Left ventricle myocardium superior (tissue), 1 donor: ENCODE results near the gene BTN1A1. TPM values are rescaled to one million over a fixed set of nuclear protein-coding genes. Genes with fewer than 3 reads are reported as not detected.
A peak's percentile ranks its signal among the peaks of the same experiment; 100 is the strongest.
"Not testable (repeated sequence)": the region's sequence is repeated elsewhere in the genome, so short reads cannot be mapped to it uniquely, and the experiment has no call there.

Source experiments
- ATAC-seq: fragments of 200-7000 bp; cut with Tn5 transposase; one replicate; pipeline ENCODE4 v1.9.1; 2020; ENCODE audit warnings: mild to moderate bottlenecking, moderate library complexity
- DNase-seq: peaks from one replicate; pipeline ENCODE4 v3.0.0-alpha.2; 2020
- intact Hi-C: fragments of 100-400 bp; cut with micrococcal nuclease; formaldehyde crosslinking; loops from one replicate; pipeline ENCODE4 v1.11.0; 2022
- long read RNA-seq: library from polyadenylated mRNA; unstranded; transcript quantifications from one replicate; pipeline ENCODE4 v2.0.0, GENCODE V29; 2021
- total RNA-seq: library from RNA; stranded (reverse); fragmentation: NEBNext Ultra II Directional; extraction: Animal tissue kit (Norgen Biotek cat#: 25700); gene quantifications from one replicate; pipeline ENCODE4 v1.2.1, GENCODE V29; 2021
- donor health status: DM: no; HTN: yes; CAD: no; lungs with severe emphysema.

The BTN1A1 gene, protein sequence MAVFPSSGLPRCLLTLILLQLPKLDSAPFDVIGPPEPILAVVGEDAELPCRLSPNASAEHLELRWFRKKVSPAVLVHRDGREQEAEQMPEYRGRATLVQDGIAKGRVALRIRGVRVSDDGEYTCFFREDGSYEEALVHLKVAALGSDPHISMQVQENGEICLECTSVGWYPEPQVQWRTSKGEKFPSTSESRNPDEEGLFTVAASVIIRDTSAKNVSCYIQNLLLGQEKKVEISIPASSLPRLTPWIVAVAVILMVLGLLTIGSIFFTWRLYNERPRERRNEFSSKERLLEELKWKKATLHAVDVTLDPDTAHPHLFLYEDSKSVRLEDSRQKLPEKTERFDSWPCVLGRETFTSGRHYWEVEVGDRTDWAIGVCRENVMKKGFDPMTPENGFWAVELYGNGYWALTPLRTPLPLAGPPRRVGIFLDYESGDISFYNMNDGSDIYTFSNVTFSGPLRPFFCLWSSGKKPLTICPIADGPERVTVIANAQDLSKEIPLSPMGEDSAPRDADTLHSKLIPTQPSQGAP
- not detected for total RNA-seq
- long read RNA-seq, result 0 reads

DNA sequence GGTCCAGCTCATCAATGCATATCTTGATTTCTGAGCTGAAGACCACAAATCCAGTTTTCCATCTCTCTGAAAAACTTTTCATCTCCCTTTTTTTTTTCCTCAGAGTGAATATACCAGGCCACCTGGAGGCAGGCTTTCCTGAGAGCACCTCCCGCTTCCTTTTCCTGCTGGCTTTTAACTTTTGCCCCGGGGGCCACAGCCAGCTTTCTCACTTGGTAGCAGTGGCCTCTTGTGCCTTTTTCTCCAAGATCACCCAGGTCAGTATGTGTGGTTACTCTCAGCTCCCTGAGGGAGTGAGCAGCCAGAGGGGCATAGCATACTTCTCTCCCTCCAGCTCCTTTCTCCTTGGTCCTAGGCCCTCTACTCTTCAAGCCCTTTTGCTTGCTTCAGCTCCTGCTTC lies at the start of gene BTN1A1:
BTN1A1 (plus strand) TSS at position 202 of the 400 bp plus-strand sequence. CDS start 984 bp downstream, outside the sequence.
- ATAC-seq, result no peak
- intact Hi-C loops, result no loop called here
- no peak for DNase-seq

DNA sequence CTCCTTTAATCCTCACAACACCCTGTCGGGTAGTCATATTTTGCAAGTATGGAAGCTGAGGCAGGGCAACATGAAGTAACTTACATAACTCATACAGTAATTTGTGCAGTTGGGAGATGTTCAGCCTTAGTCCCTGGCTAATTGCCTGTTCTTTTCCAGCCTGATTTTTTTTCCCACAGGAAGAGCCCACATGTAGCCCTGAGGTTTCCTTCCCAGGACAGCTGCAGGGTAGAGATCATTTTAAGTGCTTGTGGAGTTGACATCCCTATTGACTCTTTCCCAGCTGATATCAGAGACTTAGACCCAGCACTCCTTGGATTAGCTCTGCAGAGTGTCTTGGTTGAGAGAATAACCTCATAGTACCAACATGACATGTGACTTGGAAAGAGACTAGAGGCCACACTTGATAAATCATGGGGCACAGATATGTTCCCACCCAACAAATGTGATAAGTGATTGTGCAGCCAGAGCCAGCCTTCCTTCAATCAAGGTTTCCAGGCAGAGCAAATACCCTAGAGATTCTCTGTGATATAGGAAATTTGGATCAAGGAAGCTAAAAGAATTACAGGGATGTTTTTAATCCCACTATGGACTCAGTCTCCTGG lies 47.4 kb upstream of the BTN1A1 start:
- intact Hi-C loops, result no loop called here
- DNase-seq (no peak), ATAC-seq (peak; percentile 14)

DNA sequence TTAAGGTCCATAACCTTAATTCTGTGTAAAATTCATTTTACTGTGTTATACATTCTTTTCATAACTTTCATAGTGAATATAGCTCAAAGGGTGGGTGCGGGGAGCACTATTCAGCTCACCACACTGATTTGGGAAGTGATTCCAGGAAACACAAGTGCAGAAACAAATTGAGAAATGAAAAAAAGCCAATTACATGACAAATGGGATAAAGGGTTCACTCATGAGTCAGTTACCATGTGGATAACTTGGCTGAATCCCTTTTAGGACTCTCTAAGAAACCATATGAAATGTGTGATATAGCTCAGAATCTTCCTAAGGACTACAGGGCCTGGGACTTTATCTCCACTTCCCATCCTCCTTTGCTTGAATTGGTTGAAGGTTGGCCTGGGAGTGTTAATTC lies 45.5 kb upstream of the BTN1A1 start:
- intact Hi-C loops, result no loop called here
- ATAC-seq, result no peak
- no peak for DNase-seq

DNA sequence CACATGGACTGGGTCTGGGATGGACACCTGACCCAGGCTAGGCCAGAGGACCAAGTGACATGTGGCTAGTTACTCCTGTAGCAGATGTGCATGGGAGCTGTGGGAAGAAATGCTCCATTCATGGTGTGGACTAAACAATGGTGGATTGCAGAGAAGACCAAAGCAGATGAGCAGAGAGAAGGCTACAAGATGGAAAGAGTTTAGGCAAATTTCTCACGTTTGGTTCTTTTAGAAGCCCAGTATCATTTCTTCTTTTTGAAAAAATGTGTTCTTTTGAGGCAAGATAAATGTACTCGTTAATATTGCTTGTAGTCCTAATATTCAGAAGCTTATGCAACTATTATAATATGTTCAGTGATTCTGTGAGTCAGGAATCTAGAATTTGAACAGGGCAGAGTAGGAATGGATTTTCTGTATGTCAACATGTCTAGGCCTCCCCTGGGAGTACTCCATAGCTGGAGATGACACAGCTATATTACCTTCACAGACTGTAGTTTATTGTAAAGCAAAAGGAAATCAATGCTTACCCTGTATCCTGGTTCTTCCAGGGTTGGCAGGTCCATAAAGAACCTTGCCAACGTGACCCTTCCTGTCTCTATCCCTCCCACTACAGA lies 44.6 kb upstream of the BTN1A1 start:
- intact Hi-C loops, result no loop called here
- no peak for DNase-seq
- ATAC-seq, result no peak

DNA sequence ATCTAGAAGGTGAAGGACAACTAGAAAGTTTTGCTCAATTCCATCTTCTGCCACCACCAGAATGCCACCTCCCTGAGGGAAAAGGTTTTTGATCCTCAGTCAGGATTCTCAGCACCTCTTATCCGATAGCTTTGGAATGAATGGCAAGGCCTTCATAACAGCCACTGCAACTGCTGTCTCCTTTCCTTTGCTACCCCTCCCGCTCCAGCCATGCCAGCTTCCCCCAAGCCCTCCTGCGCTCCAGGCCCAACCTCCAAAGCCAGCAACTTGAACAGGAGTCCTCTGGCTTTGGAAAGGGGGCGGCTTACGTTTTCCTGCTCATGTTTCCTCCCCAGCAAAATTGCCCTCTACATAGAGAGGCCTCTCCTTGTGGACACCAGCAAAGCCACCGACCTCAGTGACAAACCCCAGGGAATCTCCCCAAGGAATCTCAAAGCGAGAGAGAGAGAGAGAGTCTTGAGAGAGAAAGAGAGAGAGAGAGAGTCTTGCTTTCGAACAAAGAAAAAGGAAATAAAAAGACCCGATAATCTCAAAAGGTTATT lies 42.8 kb upstream of the BTN1A1 start:
- DNase-seq (peak; percentile 30), ATAC-seq (peak; percentile 68)
- intact Hi-C loops, result no loop called here

DNA sequence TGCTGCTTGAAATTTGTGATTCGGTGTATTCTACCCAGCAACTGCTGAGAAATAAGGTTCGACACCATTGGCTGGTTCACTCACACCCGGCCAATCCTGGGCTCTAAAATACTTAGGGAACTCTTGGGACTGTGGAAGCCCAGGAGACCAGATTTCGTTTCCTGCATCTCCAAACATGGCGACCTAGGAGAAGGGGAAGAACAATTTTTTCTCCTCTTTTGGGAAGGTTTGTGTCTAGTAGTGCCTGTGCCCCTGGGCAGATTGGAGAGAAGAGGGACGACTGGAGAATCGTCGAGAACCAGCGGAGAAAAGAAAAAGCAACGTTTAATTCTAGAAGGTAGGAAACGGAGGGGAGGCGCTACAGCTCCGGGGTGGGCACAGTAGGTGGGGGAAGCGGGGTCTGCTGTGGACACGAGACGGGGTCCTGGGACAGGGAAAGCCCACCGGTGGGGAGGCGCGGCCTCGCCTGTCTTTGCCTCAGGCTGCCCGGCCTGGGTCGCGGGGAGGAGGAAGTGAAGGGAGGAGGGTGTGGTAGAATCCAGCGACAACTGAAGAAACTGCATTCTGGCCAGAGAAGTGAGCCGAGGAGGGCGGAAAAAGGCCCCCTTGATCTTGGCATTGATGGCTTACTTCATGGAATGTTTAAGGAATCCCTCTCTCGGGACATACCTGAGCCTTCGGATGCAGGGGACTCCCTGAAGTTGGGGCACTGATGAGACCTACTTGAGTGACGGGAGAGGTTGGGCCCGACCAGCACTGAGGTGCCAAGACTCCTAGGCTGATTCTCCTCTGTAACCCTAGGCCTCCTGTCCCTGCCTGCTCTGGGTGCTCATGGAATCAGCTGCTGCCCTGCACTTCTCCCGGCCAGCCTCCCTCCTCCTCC lies 42.1 kb upstream of the BTN1A1 start, which contains the start of gene BTN2A1:
BTN2A1 (plus strand) TSS at position 150 of the 883 bp plus-strand sequence; CDS start at position 832, 682 bp downstream.
- intact Hi-C loops, result no loop called here
- DNase-seq (peak; percentile 66), ATAC-seq (peak; percentile 100)

DNA sequence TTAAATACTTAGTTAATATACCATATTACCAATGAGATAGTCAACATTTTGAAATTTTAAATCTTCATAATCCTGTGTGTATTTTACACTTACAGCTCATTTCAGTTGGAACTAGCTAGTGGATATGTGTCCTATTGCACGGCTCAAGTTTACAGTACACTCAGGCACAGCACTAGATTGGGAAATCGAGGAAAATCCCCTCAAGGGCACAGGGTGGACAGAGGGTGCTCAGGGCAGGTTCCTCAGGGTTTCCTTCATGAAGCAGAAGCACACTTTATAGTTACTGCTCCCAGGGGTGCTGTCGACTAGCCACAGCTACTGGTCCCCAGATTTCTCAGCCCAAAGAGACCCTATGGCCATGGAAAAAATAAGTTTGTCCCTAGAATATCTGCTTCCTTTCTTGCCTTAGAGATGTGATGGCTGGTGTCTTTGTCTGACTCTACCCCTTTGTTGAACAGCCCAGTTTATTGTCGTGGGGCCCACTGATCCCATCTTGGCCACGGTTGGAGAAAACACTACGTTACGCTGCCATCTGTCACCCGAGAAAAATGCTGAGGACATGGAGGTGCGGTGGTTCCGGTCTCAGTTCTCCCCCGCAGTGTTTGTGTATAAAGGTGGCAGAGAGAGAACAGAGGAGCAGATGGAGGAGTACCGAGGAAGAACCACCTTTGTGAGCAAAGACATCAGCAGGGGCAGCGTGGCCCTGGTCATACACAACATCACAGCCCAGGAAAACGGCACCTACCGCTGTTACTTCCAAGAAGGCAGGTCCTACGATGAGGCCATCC lies 40.9 kb upstream of the BTN1A1 start:
- DNase-seq (no peak), ATAC-seq (no peak)
- intact Hi-C loops, result no loop called here

DNA sequence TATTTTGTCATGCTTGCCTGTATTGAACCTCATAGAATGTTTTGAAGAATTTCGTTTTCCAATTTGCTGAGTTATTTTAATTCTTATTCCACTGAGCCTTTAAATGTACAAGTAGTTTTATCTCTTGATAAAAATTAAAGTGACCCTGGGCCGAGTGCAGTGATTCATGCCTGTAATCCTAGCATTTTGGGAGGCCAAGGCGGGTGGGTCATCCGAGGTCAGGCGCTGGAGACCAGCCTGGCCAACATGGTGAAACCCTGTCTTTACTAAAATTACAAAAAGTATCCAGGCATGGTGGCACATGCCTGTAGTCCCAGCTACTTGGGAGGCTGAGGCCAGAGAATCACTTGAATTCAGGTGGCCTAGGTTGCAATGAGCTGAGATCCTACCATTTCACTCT lies 38.8 kb upstream of the BTN1A1 start:
- DNase-seq, ATAC-seq, intact Hi-C loops: not testable (repeated sequence)

DNA sequence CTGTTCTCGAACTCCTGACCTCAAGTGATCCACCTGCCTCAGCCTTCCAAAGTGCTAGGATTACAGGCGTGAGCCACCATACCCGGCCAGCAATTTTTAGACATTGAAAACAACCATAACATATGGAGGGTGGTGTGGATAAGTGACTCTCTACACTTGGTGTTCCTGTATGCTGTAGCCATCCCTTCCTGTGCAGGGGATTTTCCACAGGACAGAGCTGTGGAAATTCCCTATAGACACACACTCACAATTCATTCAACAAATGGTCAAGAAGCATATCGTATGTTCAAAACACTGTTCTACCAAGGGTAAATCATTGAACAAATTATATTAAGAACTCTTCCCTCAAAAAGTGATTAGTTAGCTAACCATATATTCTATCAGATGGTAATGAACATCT lies 36.1 kb upstream of the BTN1A1 start:
- intact Hi-C loops, result no loop called here
- ATAC-seq, result no peak
- no peak for DNase-seq

DNA sequence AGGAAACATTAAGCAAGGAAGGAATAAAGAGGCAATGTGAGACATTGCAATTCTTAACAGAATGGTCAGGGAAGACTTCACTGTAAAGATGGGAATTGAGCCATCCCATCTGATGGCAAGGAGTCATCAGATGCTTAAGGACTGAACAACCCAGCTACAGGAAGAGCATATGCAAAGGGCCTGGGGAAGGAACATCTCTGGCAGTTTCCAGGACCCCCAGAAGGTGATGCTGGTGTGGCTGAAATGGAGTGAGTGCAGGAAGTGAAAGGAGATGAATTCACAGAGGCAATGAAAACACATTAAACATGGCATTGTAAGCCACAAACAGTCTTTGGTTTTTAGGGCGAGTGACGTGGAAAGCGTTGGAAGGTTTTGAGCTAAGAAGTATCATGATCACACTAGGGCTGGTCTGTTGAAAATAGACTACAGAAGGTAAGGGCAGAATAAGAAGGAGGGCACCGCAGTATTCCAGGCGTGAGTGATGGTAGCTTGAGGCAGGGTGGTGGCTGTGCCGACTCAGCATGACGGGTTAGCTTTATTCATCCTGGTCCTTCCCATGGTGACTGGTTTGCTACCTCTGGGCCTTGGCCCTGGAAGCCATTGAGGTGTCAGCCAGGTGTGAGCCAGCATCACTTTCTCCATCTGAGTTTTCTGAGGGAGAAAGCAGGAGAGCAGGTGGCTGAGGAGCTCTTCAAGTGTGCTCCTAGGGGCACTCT lies 35.5 kb upstream of the BTN1A1 start:
- no peak for ATAC-seq
- intact Hi-C loops, result no loop called here
- no peak for DNase-seq

DNA sequence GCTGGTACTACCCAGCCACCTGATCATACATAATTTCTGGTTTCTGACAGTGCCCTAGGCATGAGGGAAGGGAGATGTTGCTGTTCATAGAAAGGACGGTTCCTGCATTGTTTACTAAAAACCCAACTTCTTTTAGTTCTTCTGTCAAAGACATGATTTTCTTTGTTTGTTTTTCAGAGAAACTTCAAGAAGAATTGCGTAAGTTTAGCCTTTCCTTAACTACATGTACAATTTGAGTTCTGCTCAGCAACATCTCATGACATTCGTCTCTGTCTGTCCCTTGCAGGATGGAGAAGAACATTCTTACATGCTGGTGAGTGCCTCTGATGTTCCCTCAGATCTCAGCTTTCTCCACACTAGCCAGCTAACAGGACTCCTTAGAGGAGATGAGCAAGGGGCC lies 34.3 kb upstream of the BTN1A1 start:
- intact Hi-C loops, result no loop called here

DNA sequence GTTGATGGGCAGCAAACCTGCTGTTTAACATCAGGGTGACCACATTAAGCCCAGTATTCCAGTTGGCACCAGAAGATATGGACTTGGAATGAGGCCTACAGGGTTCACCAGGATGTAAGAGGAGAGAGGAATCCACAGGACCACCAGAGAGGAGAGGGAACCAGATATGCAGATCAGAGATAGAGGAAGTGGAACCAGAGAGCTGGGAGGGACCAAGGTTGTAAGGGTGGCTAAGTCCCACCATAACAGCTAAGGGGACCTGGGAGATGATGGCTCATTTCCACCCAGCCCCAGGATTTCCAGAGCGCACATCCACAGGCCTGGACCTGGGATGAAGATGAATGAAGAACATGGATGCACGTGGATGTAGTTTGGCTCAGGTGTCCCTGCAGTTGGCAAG lies 31.3 kb upstream of the BTN1A1 start:
- ATAC-seq (no peak), DNase-seq (no peak)
- intact Hi-C loops, result no loop called here

More for the DNA sequence above, 34.3 kb upstream of the BTN1A1 start:
- no peak for ATAC-seq
- DNase-seq, result no peak

DNA sequence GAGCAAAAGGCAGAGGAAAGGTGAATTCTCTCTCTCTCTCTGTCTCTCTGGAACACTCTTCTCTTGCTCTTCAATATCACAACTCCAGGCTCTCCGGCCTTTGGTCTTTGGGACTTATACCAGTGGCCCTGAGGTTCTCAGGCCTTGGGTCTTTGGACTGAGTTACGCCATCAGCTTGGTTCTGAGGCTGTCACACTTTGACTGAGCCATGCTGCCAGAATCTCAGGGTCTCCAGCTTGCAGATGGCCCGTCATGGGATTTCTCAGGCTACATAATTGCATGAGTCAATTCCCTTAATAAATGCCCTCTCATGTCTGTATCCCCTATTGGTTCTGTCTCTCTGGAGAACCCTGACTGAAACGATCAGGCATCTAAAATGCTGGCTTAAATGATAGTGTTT lies 29.5 kb upstream of the BTN1A1 start:
- intact Hi-C loops, result no loop called here
- no peak for ATAC-seq
- no peak for DNase-seq

DNA sequence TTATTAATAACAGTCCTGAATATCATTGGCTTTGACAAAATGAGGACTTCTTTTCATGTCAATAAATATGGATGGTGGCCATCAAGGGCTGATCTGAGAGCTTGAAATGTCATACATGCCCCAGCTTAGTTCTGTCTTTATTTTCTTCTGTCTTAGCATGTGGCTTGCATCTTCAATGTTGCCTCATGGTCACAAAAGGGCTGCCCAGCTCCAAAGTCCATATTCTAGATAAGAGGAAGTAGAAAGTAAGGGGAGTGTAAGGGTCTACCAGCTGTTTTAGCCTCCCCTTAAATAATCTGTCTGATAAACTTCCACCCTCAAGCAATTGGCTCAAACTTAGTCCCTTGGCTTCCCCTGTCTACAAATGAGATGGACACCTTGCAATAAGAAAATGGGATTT lies 28.1 kb upstream of the BTN1A1 start:
- intact Hi-C loops, result no loop called here
- ATAC-seq (no peak), DNase-seq (no peak)

DNA sequence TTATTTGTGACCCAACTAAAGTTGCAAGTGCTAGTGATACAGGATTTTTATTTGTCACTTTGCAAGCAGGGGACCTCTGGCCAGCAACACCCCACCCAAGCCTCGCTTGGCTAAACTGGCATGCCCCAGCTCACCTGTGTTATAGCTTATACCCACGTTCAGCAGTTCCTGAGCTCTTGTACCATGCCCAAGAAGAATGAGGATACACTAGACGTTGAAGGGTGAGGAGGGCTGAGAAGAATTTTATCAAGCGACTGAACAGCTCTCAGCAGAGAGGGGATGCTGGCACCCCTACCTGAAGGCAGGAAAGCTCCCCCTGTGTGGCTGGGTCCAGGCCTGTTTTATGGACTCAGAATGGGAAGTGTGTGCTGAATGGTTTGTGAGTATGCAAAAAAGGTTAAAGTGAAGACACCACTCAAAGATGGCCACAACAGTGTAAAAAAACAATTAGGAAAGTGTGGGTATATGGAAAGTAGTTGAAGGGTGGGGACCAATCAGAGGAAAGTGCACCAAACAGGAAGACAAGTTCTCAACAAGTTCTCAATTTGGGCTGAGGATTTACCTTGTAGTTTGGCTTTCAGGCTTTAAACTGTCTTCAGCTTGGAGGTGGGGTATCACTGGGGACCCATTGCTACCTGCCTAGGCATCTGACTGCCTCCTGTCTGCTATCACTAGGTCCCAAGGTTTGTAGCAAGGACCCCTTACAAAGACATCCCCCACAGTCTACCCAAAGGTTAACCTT lies 27.4 kb upstream of the BTN1A1 start:
- no peak for ATAC-seq
- intact Hi-C loops, result no loop called here
- DNase-seq, result no peak

DNA sequence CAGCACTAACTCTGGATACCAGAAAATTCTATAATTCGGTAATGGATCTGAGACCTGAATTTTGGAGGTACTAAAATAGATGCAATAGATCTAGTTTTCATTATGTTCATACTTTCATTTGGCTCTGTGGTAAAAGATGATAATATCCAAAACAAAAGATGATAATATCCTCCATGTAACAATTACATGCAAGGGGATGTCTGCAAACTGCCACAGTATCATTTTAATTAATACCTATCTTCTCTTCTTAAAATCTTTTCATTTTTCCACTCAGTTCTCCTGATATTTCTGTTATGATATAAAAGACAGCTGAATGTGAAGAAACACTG lies 26.7 kb upstream of the BTN1A1 start:
- DNase-seq (no peak), ATAC-seq (no peak)
- intact Hi-C loops, result no loop called here
